Tibial artery (tissue), 4 donors: ENCODE data around the gene RADIL.

ENCODE experiments used
- DNase-seq, 2 donors: peaks; one replicate each; pipeline ENCODE4 v3.0.0-alpha.2; 2019
- H3K27ac ChIP-seq, 2 donors: fragments of 200-600 bp; sonication (generic) in 1 of 2; 1 replicate in 1 of 2; 2 replicates in 1 of 2; pipeline ENCODE4 v1.5.1; 2018 to 2019; ENCODE audit warnings: mild to moderate bottlenecking in 1 of 2
- H3K27me3 ChIP-seq, 2 donors: fragments of 200-600 bp; sonication (generic) in 1 of 2; one replicate each; pipeline versions ENCODE4 v1.5.1 to v1.6.0; 2016 to 2019
- H3K36me3 ChIP-seq, 3 donors: fragments of 200-600 bp; sonication (generic) in 2 of 3; one replicate each; pipeline ENCODE4 v1.5.1; 2016 to 2019; ENCODE audit warnings: mild to moderate bottlenecking in 2 of 3
- H3K4me1 ChIP-seq, 4 donors: fragments of 200-600 bp; sonication (generic) in 2 of 4; 1 replicate in 3 of 4; 2 replicates in 1 of 4; pipeline ENCODE4 v1.5.1; 2016 to 2019
- H3K4me3 ChIP-seq, 2 donors: fragments of 200-600 bp; sonication (generic) in 1 of 2; 1 replicate in 1 of 2; 2 replicates in 1 of 2; pipeline ENCODE4 v1.5.1; 2018 to 2019; ENCODE audit warnings: mild to moderate bottlenecking in 2 of 2
- H3K9me3 ChIP-seq, 3 donors: fragments of 200-600 bp; sonication (generic) in 1 of 3; one replicate each; pipeline ENCODE4 v1.5.1; 2016 to 2019
- CTCF ChIP-seq, 2 experiments: fragments of 200-600 bp in 1 of 2; fragments of 450-650 bp in 1 of 2; IDR thresholded peaks; one replicate each; pipeline ENCODE4 v1.5.1; 2017 to 2019; ENCODE audit warnings: antibody characterized with exemption in 2 of 2, mild to moderate bottlenecking in 1 of 2, moderate library complexity in 1 of 2
- intact Hi-C: fragments of 100-400 bp; cut with DNase I; formaldehyde crosslinking; loops from one replicate; pipeline ENCODE4 v1.15.0; 2023; ENCODE audit warnings: low total_unique reads

Gene RADIL

GRCh38 chr7:4883372-4884144 lies at the start of gene RADIL:
RADIL (minus strand) TSS chr7:4883716; CDS start chr7:4878139, 5,577 bp downstream.
- peak; percentile 93 to 95 for DNase-seq
- H3K9me3 ChIP-seq = no peaks in the 10 kb centered on the region
- peak within 1 kb of the TSS; percentile 61 to 88 for H3K4me3 ChIP-seq
- H3K4me1 ChIP-seq = peaks cover 0 to 26% (median 14%) of the 10 kb centered on the region in 4 donors
- H3K27ac ChIP-seq = peak within 1 kb of the TSS; percentile 70 to 75
- H3K36me3 ChIP-seq = no peaks in the 10 kb centered on the region
- peak; percentile 77 to 88 for TF ChIP-seq CTCF (IDR thresholded peaks at IDR 0.05)
- no peaks in the 10 kb centered on the region for H3K27me3 ChIP-seq
- intact Hi-C loops = loop anchor here (5.0 kb wide), 2 partner anchors 51 to 86 kb away; no protein-coding TSS in a partner anchor

- no peaks in the 10 kb centered on the region for H3K9me3 ChIP-seq
- H3K27ac ChIP-seq = no peak overlapping the region
- TF ChIP-seq CTCF (IDR thresholded peaks at IDR 0.05) = no peak
- H3K4me1 ChIP-seq = no peaks in the 10 kb centered on the region
- intact Hi-C loops = no loop called here
- no peak overlapping the region for H3K4me3 ChIP-seq
- DNase-seq = no peak
- peaks cover 0 to 53% of the 10 kb centered on the region in 2 donors for H3K27me3 ChIP-seq
- H3K36me3 ChIP-seq = no peaks in the 10 kb centered on the region
These were observed 48.4 kb upstream of the RADIL start for GRCh38 chr7:4931943-4932342.

- TF ChIP-seq CTCF (IDR thresholded peaks at IDR 0.05) = no peak
- intact Hi-C loops = no loop called here
These were observed 45.5 kb upstream of the RADIL start for GRCh38 chr7:4929005-4929404.

GRCh38 chr7:4928445-4928844 lies 44.9 kb upstream of the RADIL start:
- no peak for DNase-seq
- Histone ChIP-seq H3K9me3 (no peaks in the 10 kb centered on the region), H3K4me3 (no peak overlapping the region), H3K4me1 (no peaks in the 10 kb centered on the region), H3K36me3 (no peaks in the 10 kb centered on the region), H3K27me3 (peaks cover 0 to 41% of the 10 kb centered on the region in 2 donors), H3K27ac (no peak overlapping the region)
- TF ChIP-seq CTCF (IDR thresholded peaks at IDR 0.05) = no peak
- intact Hi-C loops = no loop called here

More at GRCh38 chr7:4929005-4929404, 45.5 kb upstream of the RADIL start:
- Histone ChIP-seq H3K4me1 (no peaks in the 10 kb centered on the region), H3K27ac (no peak overlapping the region), H3K36me3 (no peaks in the 10 kb centered on the region), H3K9me3 (no peaks in the 10 kb centered on the region), H3K27me3 (peaks cover 0 to 41% of the 10 kb centered on the region in 2 donors), H3K4me3 (no peak overlapping the region)
- no peak for DNase-seq

GRCh38 chr7:4919969-4920766 lies 36.7 kb upstream of the RADIL start:
- Histone ChIP-seq H3K4me3 (no peak overlapping the region), H3K4me1 (no peaks in the 10 kb centered on the region), H3K9me3 (no peaks in the 10 kb centered on the region), H3K36me3 (no peaks in the 10 kb centered on the region), H3K27ac (no peak overlapping the region), H3K27me3 (peaks cover 0 to 22% of the 10 kb centered on the region in 2 donors)
- no peak for DNase-seq
- TF ChIP-seq CTCF (IDR thresholded peaks at IDR 0.05) = no peak
- intact Hi-C loops = no loop called here
